ENCODE results near the gene RBM38. TPM values are rescaled to one million over a fixed set of nuclear protein-coding genes. Genes with fewer than 3 reads are reported as not detected.

RBM38 gene
- total RNA-seq, 1 donor from 2014 or later = 33.4 TPM

DNA sequence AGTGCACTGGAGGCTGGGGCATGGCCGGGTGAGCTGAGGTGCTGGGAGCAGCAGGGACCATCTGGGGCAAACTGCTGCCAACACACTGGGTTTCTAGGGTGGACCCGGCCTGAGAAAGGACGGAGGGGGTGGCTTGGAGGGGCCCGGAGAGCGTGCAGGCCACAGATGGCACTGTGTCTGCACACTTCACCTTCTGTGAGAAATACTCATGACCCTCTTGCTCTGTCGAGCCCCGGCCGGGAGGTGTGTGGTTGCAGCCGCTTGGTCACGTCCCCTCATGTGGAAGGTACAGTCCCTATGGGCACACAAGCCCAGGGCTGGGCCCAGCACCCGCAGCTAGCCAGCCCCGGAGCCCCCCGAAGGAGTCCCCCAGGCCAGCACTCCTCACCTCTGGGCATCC, 59.7 kb downstream of the RBM38 start:
- no peak overlapping the region for H3K27ac Mint-ChIP-seq (ENCODE audit: unreplicated experiment)
- TF ChIP-seq, protein P1, sequence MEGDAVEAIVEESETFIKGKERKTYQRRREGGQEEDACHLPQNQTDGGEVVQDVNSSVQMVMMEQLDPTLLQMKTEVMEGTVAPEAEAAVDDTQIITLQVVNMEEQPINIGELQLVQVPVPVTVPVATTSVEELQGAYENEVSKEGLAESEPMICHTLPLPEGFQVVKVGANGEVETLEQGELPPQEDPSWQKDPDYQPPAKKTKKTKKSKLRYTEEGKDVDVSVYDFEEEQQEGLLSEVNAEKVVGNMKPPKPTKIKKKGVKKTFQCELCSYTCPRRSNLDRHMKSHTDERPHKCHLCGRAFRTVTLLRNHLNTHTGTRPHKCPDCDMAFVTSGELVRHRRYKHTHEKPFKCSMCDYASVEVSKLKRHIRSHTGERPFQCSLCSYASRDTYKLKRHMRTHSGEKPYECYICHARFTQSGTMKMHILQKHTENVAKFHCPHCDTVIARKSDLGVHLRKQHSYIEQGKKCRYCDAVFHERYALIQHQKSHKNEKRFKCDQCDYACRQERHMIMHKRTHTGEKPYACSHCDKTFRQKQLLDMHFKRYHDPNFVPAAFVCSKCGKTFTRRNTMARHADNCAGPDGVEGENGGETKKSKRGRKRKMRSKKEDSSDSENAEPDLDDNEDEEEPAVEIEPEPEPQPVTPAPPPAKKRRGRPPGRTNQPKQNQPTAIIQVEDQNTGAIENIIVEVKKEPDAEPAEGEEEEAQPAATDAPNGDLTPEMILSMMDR (conservative IDR thresholded peaks at IDR 0.05) = no peak
- no peak overlapping the region for H3K4me3 Mint-ChIP-seq
- no peaks in the 10 kb centered on the region for H3K9me3 Mint-ChIP-seq
- H3K36me3 Mint-ChIP-seq (ENCODE audit: low read depth) = no peaks in the 10 kb centered on the region
- H3K27me3 Mint-ChIP-seq (ENCODE audit: low read depth) = peaks cover 7% of the 10 kb centered on the region
- peaks cover 8% of the 10 kb centered on the region for H3K4me1 Mint-ChIP-seq
- DNase-seq (ENCODE audit: low read depth, low spot score) = no peak

GRCh38 chr20:57451431-57451794, 60.2 kb downstream of the RBM38 start:
- H3K4me1 Mint-ChIP-seq = peaks cover 8% of the 10 kb centered on the region
- H3K36me3 Mint-ChIP-seq (ENCODE audit: low read depth) = no peaks in the 10 kb centered on the region
- H3K9me3 Mint-ChIP-seq = no peaks in the 10 kb centered on the region
- H3K27me3 Mint-ChIP-seq (ENCODE audit: low read depth) = peaks cover 7% of the 10 kb centered on the region
- no peak overlapping the region for H3K27ac Mint-ChIP-seq (ENCODE audit: unreplicated experiment)
- H3K4me3 Mint-ChIP-seq = no peak overlapping the region
- TF ChIP-seq, protein P1 (conservative IDR thresholded peaks at IDR 0.05) = no peak
- DNase-seq (ENCODE audit: low read depth, low spot score) = no peak

- peaks cover 8% of the 10 kb centered on the region for H3K4me1 Mint-ChIP-seq
- TF ChIP-seq, protein P1 (conservative IDR thresholded peaks at IDR 0.05) = no peak
- H3K27me3 Mint-ChIP-seq (ENCODE audit: low read depth) = peaks cover 7% of the 10 kb centered on the region
- no peaks in the 10 kb centered on the region for H3K9me3 Mint-ChIP-seq
- peak overlapping the region; percentile 2 for H3K27ac Mint-ChIP-seq (ENCODE audit: unreplicated experiment)
- no peaks in the 10 kb centered on the region for H3K36me3 Mint-ChIP-seq (ENCODE audit: low read depth)
- no peak overlapping the region for H3K4me3 Mint-ChIP-seq
- DNase-seq (ENCODE audit: low read depth, low spot score) = no peak
Observed at GRCh38 chr20:57451795-57452661, 60.8 kb downstream of the RBM38 start.

DNA sequence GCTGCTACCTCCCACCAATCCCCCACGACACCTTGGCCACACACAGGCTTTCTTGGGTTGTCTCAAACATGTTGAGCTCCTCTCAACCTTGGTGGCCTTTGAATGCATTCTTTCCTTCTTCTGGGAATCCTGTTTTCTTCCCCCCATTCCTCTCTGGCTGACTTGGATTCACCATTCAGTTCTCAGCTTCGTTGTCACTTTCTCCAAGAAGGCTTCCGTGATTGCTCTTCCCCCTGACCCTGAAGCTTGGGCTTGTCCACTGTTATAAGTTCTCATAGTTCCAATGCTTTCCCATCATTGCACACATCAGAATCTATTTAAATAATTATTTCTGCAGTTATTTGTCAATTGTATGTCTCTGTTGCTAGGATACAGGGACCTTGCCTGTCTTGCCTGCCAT, 64.2 kb downstream of the RBM38 start:
- Mint-ChIP-seq H3K4me3 (no peak overlapping the region), H3K27me3 (ENCODE audit: low read depth) (peaks cover 7% of the 10 kb centered on the region), H3K36me3 (ENCODE audit: low read depth) (no peaks in the 10 kb centered on the region), H3K27ac (ENCODE audit: unreplicated experiment) (no peak overlapping the region), H3K9me3 (no peaks in the 10 kb centered on the region), H3K4me1 (peaks cover 14% of the 10 kb centered on the region)
- TF ChIP-seq, protein P1 (conservative IDR thresholded peaks at IDR 0.05) = no peak
- DNase-seq (ENCODE audit: low read depth, low spot score) = no peak

- Mint-ChIP-seq H3K4me1 (peaks cover 17% of the 10 kb centered on the region), H3K27ac (ENCODE audit: unreplicated experiment) (no peak overlapping the region), H3K4me3 (no peak overlapping the region), H3K36me3 (ENCODE audit: low read depth) (no peaks in the 10 kb centered on the region), H3K27me3 (ENCODE audit: low read depth) (peaks cover 7% of the 10 kb centered on the region), H3K9me3 (no peaks in the 10 kb centered on the region)
- no peak for DNase-seq (ENCODE audit: low read depth, low spot score)
- TF ChIP-seq, protein P1 (conservative IDR thresholded peaks at IDR 0.05) = no peak
Observed at GRCh38 chr20:57456116-57456515, 64.9 kb downstream of the RBM38 start.
